SIG-M5 (cell line): ENCODE results near the gene MAGI1.
"Not testable (repeated sequence)": the region's sequence is repeated elsewhere in the genome, so short reads cannot be mapped to it uniquely, and the experiment has no call there.

Experiments
- DNase-seq: peaks from one replicate; lab custom pipeline; 2025; lab: John Stamatoyannopoulos, UW

MAGI1 gene

GRCh38 chr3:65524584-65524983 lies 514.1 kb downstream of the MAGI1 start:
- DNase-seq = no peak

- no peak for DNase-seq
Measured at GRCh38 chr3:65523878-65524277, 514.8 kb downstream of the MAGI1 start.

- no peak for DNase-seq
Measured at GRCh38 chr3:65521032-65521431, 517.7 kb downstream of the MAGI1 start.

GRCh38 chr3:65516998-65517397 lies 521.7 kb downstream of the MAGI1 start:
- no peak for DNase-seq

- DNase-seq = not testable (repeated sequence)
Measured at GRCh38 chr3:65514317-65514716, 524.4 kb downstream of the MAGI1 start.

GRCh38 chr3:65509423-65509794 lies 529.3 kb downstream of the MAGI1 start:
- not testable (repeated sequence) for DNase-seq

GRCh38 chr3:65508750-65509422 lies 529.8 kb downstream of the MAGI1 start:
- DNase-seq = no peak

GRCh38 chr3:65507437-65507836 lies 531.3 kb downstream of the MAGI1 start:
- no peak for DNase-seq

GRCh38 chr3:65503776-65504175 lies 534.9 kb downstream of the MAGI1 start:
- no peak for DNase-seq

- no peak for DNase-seq
Measured at GRCh38 chr3:65502526-65502925, 536.2 kb downstream of the MAGI1 start.

GRCh38 chr3:65500398-65501306 lies 538.1 kb downstream of the MAGI1 start:
- no peak for DNase-seq

- no peak for DNase-seq
Measured at GRCh38 chr3:65497846-65498245, 540.9 kb downstream of the MAGI1 start.

- DNase-seq = no peak
Measured at GRCh38 chr3:65497236-65497635, 541.5 kb downstream of the MAGI1 start.

- DNase-seq = no peak
Measured at GRCh38 chr3:65493938-65494337, 544.8 kb downstream of the MAGI1 start.

- no peak for DNase-seq
Measured at GRCh38 chr3:65493371-65493882, 545.3 kb downstream of the MAGI1 start.

GRCh38 chr3:65492249-65492648 lies 546.5 kb downstream of the MAGI1 start:
- DNase-seq = no peak

GRCh38 chr3:65490114-65490513 lies 548.6 kb downstream of the MAGI1 start:
- DNase-seq = no peak

GRCh38 chr3:65489253-65489652 lies 549.5 kb downstream of the MAGI1 start:
- DNase-seq = no peak

GRCh38 chr3:65485826-65486469 lies 552.8 kb downstream of the MAGI1 start:
- DNase-seq = no peak

- no peak for DNase-seq
Measured at GRCh38 chr3:65484964-65485363, 553.8 kb downstream of the MAGI1 start.

- DNase-seq = no peak
Measured at GRCh38 chr3:65483480-65483879, 555.2 kb downstream of the MAGI1 start.

- no peak for DNase-seq
Measured at GRCh38 chr3:65483011-65483410, 555.7 kb downstream of the MAGI1 start.

- DNase-seq = no peak
Measured at GRCh38 chr3:65481085-65481484, 557.6 kb downstream of the MAGI1 start.
